ENCODE results near the gene CINP.

CINP gene

GRCh38 chr14:102362545-102363181 is at the start of gene CINP, which contains the start of gene TECPR2:
CINP (minus strand) TSS chr14:102362890; CDS start chr14:102362851, 39 bp downstream.
TECPR2 (plus strand) TSS chr14:102362941; CDS start chr14:102376722, 13,781 bp downstream.
- DNase-seq (ENCODE audit: low read depth) = peak; percentile 97

- no peak for DNase-seq (ENCODE audit: low read depth)
Observed at GRCh38 chr14:102408724-102409123, 46.0 kb upstream of the CINP start.

- no peak for DNase-seq (ENCODE audit: low read depth)
Observed at GRCh38 chr14:102407258-102407657, 44.6 kb upstream of the CINP start.

GRCh38 chr14:102403028-102403427 is 40.3 kb upstream of the CINP start:
- no peak for DNase-seq (ENCODE audit: low read depth)

GRCh38 chr14:102396521-102396920 is 33.8 kb upstream of the CINP start:
- DNase-seq (ENCODE audit: low read depth) = no peak

- DNase-seq (ENCODE audit: low read depth) = no peak
Observed at GRCh38 chr14:102394717-102395375, 32.2 kb upstream of the CINP start.

GRCh38 chr14:102392506-102392905 is 29.8 kb upstream of the CINP start:
- DNase-seq (ENCODE audit: low read depth) = no peak

GRCh38 chr14:102390064-102390855 is 27.6 kb upstream of the CINP start:
- DNase-seq (ENCODE audit: low read depth) = no peak

- no peak for DNase-seq (ENCODE audit: low read depth)
Observed at GRCh38 chr14:102389246-102389645, 26.6 kb upstream of the CINP start.

GRCh38 chr14:102387086-102387485 is 24.4 kb upstream of the CINP start:
- DNase-seq (ENCODE audit: low read depth) = no peak

GRCh38 chr14:102378830-102379229 is 16.1 kb upstream of the CINP start:
- DNase-seq (ENCODE audit: low read depth) = no peak

- DNase-seq (ENCODE audit: low read depth) = no peak
Observed at GRCh38 chr14:102377696-102378095, 15.0 kb upstream of the CINP start.

- no peak for DNase-seq (ENCODE audit: low read depth)
Observed at GRCh38 chr14:102375119-102375518, 12.4 kb upstream of the CINP start.

GRCh38 chr14:102374264-102374663 is 11.6 kb upstream of the CINP start:
- DNase-seq (ENCODE audit: low read depth) = no peak

GRCh38 chr14:102373110-102373509 is 10.4 kb upstream of the CINP start:
- DNase-seq (ENCODE audit: low read depth) = no peak

- no peak for DNase-seq (ENCODE audit: low read depth)
Observed at GRCh38 chr14:102371361-102371760, 8.7 kb upstream of the CINP start.

GRCh38 chr14:102370305-102370809 is 7.7 kb upstream of the CINP start:
- no peak for DNase-seq (ENCODE audit: low read depth)

- DNase-seq (ENCODE audit: low read depth) = no peak
Observed at GRCh38 chr14:102363182-102363943, 673 bp upstream of the CINP start.

GRCh38 chr14:102362084-102362483 is 606 bp downstream of the CINP start:
- peak; percentile 18 for DNase-seq (ENCODE audit: low read depth)

- no peak for DNase-seq (ENCODE audit: low read depth)
Observed at GRCh38 chr14:102360388-102360787, 2.3 kb downstream of the CINP start.

- no peak for DNase-seq (ENCODE audit: low read depth)
Observed at GRCh38 chr14:102359341-102359740, 3.3 kb downstream of the CINP start.

- no peak for DNase-seq (ENCODE audit: low read depth)
Observed at GRCh38 chr14:102356280-102356679, 6.4 kb downstream of the CINP start.

Data from activated gamma-delta T cell treated with anti-CD3 and anti-CD28 coated beads, Interleukin-2, amount 50 U/mL, for 16 hours (primary cell).